Neural progenitor cell (in vitro differentiated cells): Measurements from ENCODE around the gene BCL7C. TPM values are rescaled to one million over a fixed set of nuclear protein-coding genes. Genes with fewer than 3 reads are reported as not detected.

Source experiments
- DNase-seq: peaks from one replicate; pipeline ENCODE4 v3.0.0-alpha.2; 2016; ENCODE audit warnings: low spot score
- H2AFZ ChIP-seq: fragments of 200-600 bp; sonication (generic); replicated peaks from 2 replicates; pipeline ENCODE4 v1.6.1; 2016; ENCODE audit warnings: antibody characterized with exemption
- H3F3A ChIP-seq: fragments of 200-600 bp; sonication (generic); 2 replicates; pipeline ENCODE4 v1.6.1; 2016; ENCODE audit warnings: antibody characterized with exemption, low read depth
- H3K27ac ChIP-seq: fragments of 200-600 bp; sonication (generic); 2 replicates; pipeline ENCODE4 v1.5.1; 2016; ENCODE audit warnings: mild to moderate bottlenecking
- H3K27me3 ChIP-seq: fragments of 200-600 bp; sonication (generic); 2 replicates; pipeline ENCODE4 v1.6.1; 2016; ENCODE audit warnings: mild to moderate bottlenecking, moderate library complexity
- H3K36me3 ChIP-seq: fragments of 200-600 bp; sonication (generic); 2 replicates; pipeline ENCODE4 v1.5.1; 2016
- H3K4me1 ChIP-seq: fragments of 200-600 bp; sonication (generic); 2 replicates; pipeline ENCODE4 v1.6.1; 2016; ENCODE audit warnings: mixed run types
- H3K4me2 ChIP-seq: fragments of 200-600 bp; sonication (generic); 2 replicates; pipeline ENCODE4 v1.6.1; 2016
- H3K4me3 ChIP-seq: fragments of 200-600 bp; sonication (generic); 2 replicates; pipeline ENCODE4 v1.5.1; 2016
- H3K79me2 ChIP-seq: fragments of 200-600 bp; sonication (generic); 2 replicates; pipeline ENCODE4 v1.6.1; 2016; ENCODE audit warnings: low read depth
- H3K9ac ChIP-seq: fragments of 200-600 bp; sonication (generic); 2 replicates; pipeline ENCODE4 v1.6.1; 2016
- H3K9me3 ChIP-seq: fragments of 200-600 bp; sonication (generic); 2 replicates; pipeline ENCODE4 v1.5.1; 2016; ENCODE audit warnings: low read depth
- H4K20me1 ChIP-seq: fragments of 200-600 bp; sonication (generic); 2 replicates; pipeline ENCODE4 v1.6.1; 2016; ENCODE audit warnings: low read depth
- H3K27ac Mint-ChIP-seq: 3 replicates; pipeline ENCODE4 v1.8.0; 2021; ENCODE audit warnings: mixed read lengths
- H3K27me3 Mint-ChIP-seq: 2 replicates; pipeline ENCODE4 v1.8.0; 2022; ENCODE audit warnings: low read depth, mild to moderate bottlenecking, inconsistent platforms, moderate library complexity, mixed read lengths; ENCODE audit not compliant: insufficient read depth
- H3K36me3 Mint-ChIP-seq: 3 replicates; pipeline ENCODE4 v1.8.0; 2021; ENCODE audit warnings: mixed read lengths
- H3K4me1 Mint-ChIP-seq: 3 replicates; pipeline ENCODE4 v1.8.0; 2021; ENCODE audit warnings: mixed read lengths
- H3K4me3 Mint-ChIP-seq: 3 replicates; pipeline ENCODE4 v1.8.0; 2021; ENCODE audit warnings: mild to moderate bottlenecking, moderate library complexity, mixed read lengths
- H3K9me3 Mint-ChIP-seq: 3 replicates; pipeline ENCODE4 v1.8.0; 2020; ENCODE audit warnings: mixed read lengths
- CTCF ChIP-seq: fragments of 200-600 bp; sonication (generic); IDR thresholded peaks from 2 replicates; pipeline ENCODE4 v1.5.1; 2017; ENCODE audit warnings: antibody characterized with exemption, mild to moderate bottlenecking
- EZH2 ChIP-seq: fragments of 200-600 bp; sonication (generic); IDR thresholded peaks from 2 replicates; pipeline ENCODE4 v1.6.1; 2017; ENCODE audit warnings: antibody characterized with exemption, mild to moderate bottlenecking, moderate library complexity
- EZH2phosphoT487 ChIP-seq: fragments of 200-600 bp; sonication (generic); IDR thresholded peaks from 2 replicates; pipeline ENCODE4 v1.6.1; 2017; ENCODE audit warnings: antibody characterized with exemption
- total RNA-seq: library from RNA; depleted of rRNA; stranded (reverse); fragments of >200 nt; gene quantifications from 2 replicates; pipeline ENCODE4 v1.2.3, GENCODE V29; 2015; ENCODE audit warnings: low replicate concordance

The BCL7C gene
- total RNA-seq, 1 donor from 2014 or later, result 18.3 TPM

GRCh38 chr16:30923554-30924075, 29.7 kb upstream of the BCL7C start, which contains the start of gene FBXL19:
FBXL19 (plus strand) TSS chr16:30923572; CDS start chr16:30925755, 2,183 bp downstream.
- H3K9me3 Mint-ChIP-seq, result no peaks in the 10 kb centered on the region
- H2AFZ ChIP-seq, result peak within 1 kb of the TSS; percentile 92

GRCh38 chr16:30922960-30923535, 29.2 kb upstream of the BCL7C start:
- peaks cover 28% of the 10 kb centered on the region for H3K79me2 ChIP-seq
- H3K36me3 ChIP-seq, result no peaks in the 10 kb centered on the region
- peak overlapping the region; percentile 95 for H3K4me2 ChIP-seq
- H2AFZ ChIP-seq, result peak overlapping the region; percentile 92
- DNase-seq, result peak; percentile 100
- H3K4me1 Mint-ChIP-seq, result peaks cover 21% of the 10 kb centered on the region
- H3K27ac ChIP-seq, result peak overlapping the region; percentile 88
- peaks cover 2% of the 10 kb centered on the region for H3K36me3 Mint-ChIP-seq
- TF ChIP-seq CTCF, result no peak
- TF ChIP-seq EZH2, result no peak
- no peak for TF ChIP-seq EZH2phosphoT487
- H3K27ac Mint-ChIP-seq, result peak overlapping the region; percentile 100
- H3K9me3 Mint-ChIP-seq, result no peaks in the 10 kb centered on the region
- no peaks in the 10 kb centered on the region for H3K4me1 ChIP-seq
- peaks cover 26% of the 10 kb centered on the region for H4K20me1 ChIP-seq
- H3K4me3 Mint-ChIP-seq, result peak overlapping the region; percentile 100
- H3K4me3 ChIP-seq, result peak overlapping the region; percentile 77
- peaks cover 5% of the 10 kb centered on the region for H3F3A ChIP-seq
- peak overlapping the region; percentile 43 for H3K9ac ChIP-seq
- peaks cover 16% of the 10 kb centered on the region for H3K27me3 Mint-ChIP-seq
- H3K27me3 ChIP-seq, result no peaks in the 10 kb centered on the region
- no peaks in the 10 kb centered on the region for H3K9me3 ChIP-seq

More at GRCh38 chr16:30923554-30924075, 29.7 kb upstream of the BCL7C start, which contains the start of gene FBXL19:
- Histone ChIP-seq H3K9ac (peak within 1 kb of the TSS; percentile 76), H4K20me1 (peaks cover 30% of the 10 kb centered on the region), H3K27ac (peak within 1 kb of the TSS; percentile 88), H3F3A (peaks cover 5% of the 10 kb centered on the region), H3K27me3 (no peaks in the 10 kb centered on the region), H3K36me3 (no peaks in the 10 kb centered on the region), H3K79me2 (peaks cover 28% of the 10 kb centered on the region), H3K4me2 (peak within 1 kb of the TSS; percentile 95), H3K4me3 (peak within 1 kb of the TSS; percentile 77), H3K4me1 (no peaks in the 10 kb centered on the region), H3K9me3 (no peaks in the 10 kb centered on the region)
- Mint-ChIP-seq H3K27ac (peak within 1 kb of the TSS; percentile 100), H3K4me3 (peak within 1 kb of the TSS; percentile 100), H3K27me3 (peaks cover 17% of the 10 kb centered on the region), H3K4me1 (peaks cover 21% of the 10 kb centered on the region), H3K36me3 (peaks cover 2% of the 10 kb centered on the region)
- no peak for TF ChIP-seq CTCF
- DNase-seq, result peak; percentile 89

GRCh38 chr16:30922420-30922959, 28.6 kb upstream of the BCL7C start:
- H3K4me3 Mint-ChIP-seq, result peak overlapping the region; percentile 100

More at GRCh38 chr16:30922420-30922959, 28.6 kb upstream of the BCL7C start:
- peak overlapping the region; percentile 43 for H3K9ac ChIP-seq
- H3K4me2 ChIP-seq, result peak overlapping the region; percentile 74
- H3K9me3 ChIP-seq, result no peaks in the 10 kb centered on the region
- peaks cover 28% of the 10 kb centered on the region for H3K79me2 ChIP-seq
- Mint-ChIP-seq H3K27me3 (peaks cover 14% of the 10 kb centered on the region), H3K36me3 (peaks cover 2% of the 10 kb centered on the region), H3K9me3 (no peaks in the 10 kb centered on the region), H3K27ac (peak overlapping the region; percentile 100), H3K4me1 (peaks cover 21% of the 10 kb centered on the region)
- no peaks in the 10 kb centered on the region for H3K4me1 ChIP-seq
- H3K27ac ChIP-seq, result peak overlapping the region; percentile 88
- H3F3A ChIP-seq, result peaks cover 7% of the 10 kb centered on the region
- peak; percentile 100 for DNase-seq
- H3K4me3 ChIP-seq, result peak overlapping the region; percentile 77
- TF ChIP-seq EZH2phosphoT487, result no peak
- no peak for TF ChIP-seq CTCF
- TF ChIP-seq EZH2, result no peak
- no peaks in the 10 kb centered on the region for H3K36me3 ChIP-seq
- H4K20me1 ChIP-seq, result peaks cover 21% of the 10 kb centered on the region
- peak overlapping the region; percentile 92 for H2AFZ ChIP-seq
- no peaks in the 10 kb centered on the region for H3K27me3 ChIP-seq
